ENCODE measurements around the gene LAIR1. TPM values are rescaled to one million over a fixed set of nuclear protein-coding genes. Genes with fewer than 3 reads are reported as not detected.

LAIR1 gene, protein sequence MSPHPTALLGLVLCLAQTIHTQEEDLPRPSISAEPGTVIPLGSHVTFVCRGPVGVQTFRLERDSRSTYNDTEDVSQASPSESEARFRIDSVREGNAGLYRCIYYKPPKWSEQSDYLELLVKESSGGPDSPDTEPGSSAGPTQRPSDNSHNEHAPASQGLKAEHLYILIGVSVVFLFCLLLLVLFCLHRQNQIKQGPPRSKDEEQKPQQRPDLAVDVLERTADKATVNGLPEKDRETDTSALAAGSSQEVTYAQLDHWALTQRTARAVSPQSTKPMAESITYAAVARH
- total RNA-seq: not detected in 2 replicates

DNA sequence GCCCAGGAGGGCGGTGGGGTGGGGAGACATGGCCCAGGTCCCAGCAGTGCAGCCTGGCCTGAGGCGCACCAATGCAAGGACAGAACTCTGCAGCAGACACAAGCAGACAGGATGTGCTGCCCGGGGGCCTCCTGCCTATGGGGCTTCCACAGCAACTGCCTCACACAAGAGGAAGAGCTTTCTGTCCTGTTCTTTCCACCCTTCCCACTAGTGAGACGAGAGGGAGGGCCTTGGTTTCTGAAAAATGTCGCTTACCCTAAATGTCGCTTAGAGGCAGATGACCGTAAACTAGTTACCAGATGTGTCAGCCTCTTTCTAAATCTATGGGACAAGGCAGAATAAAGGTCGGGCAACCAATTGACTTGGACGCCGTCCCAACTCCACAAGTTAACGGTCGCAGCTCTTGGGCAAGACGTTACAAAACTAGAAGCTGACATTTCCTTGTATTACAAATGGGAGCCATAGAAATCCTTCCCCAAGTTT, at the start of gene LAIR1:
LAIR1 (minus strand) TSS at position 157 of the 483 bp plus-strand sequence; CDS start at position 30, 127 bp downstream.

DNA sequence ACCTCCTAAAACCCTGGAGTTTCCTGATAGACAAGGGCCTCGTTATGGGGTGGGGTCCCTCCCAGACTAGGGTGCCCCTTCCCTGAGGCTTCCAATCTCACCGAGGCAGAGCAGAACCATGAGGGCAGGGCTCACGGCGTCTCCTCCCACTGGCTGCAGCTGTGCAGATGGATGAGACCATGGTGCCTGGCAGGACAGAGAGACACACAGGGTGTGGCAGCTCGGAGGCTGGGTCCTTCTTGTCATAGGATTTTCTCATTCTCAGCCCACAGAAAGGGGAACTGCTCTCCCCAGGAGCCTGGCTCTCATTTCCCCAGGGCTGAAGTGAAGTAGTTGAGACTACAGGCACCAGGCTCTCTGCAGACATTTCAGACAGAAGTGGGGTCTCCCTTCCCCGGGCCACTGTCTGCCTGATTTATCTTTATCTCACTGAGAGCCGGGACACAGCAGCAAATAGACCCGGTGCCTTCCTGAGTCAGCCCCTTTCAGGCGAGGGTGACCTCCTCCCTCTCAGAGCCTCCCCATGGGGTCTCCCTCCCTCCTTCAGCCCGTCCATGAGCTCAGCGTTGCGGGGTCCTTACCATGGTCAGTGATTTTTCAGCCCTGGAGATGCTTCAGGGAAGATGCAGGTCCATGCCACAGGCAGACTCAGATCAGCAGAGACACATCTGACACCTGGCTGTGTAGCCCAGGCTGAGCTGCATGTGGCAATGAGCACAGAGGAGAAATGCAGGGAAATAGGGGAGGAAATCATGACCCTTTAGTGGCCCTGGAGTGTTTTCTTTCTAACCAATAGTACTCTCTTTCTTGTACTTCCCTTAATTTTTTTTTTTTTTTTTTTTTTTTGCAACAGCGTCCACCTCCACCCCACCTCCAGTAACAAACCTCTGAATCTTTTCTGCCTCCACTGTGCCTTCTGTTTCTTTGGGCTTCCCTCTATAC, 52.0 kb downstream of the LAIR1 start, which contains the start of gene LILRA5:
LILRA5 (minus strand) TSS at position 731 of the 942 bp plus-strand sequence; CDS start at position 584, 147 bp downstream.

Other genes starting within 250 kb of the LAIR1 start
- gene TFPT, start 249.3 kb downstream of the LAIR1 start, total RNA-seq: 18.9 and 24.0 TPM in 2 replicates
- gene PRPF31, start 249.2 kb downstream of the LAIR1 start, total RNA-seq: 58.5 and 66.7 TPM in 2 replicates
- gene CNOT3, start 227.2 kb downstream of the LAIR1 start, total RNA-seq: 9.6 and 13.4 TPM in 2 replicates
- gene LENG1, start 205.2 kb downstream of the LAIR1 start, total RNA-seq: 4.5 and 5.9 TPM in 2 replicates
- gene TMC4, start 191.8 kb downstream of the LAIR1 start, total RNA-seq: not detected in 2 replicates
- 78.7 and 93.7 TPM in 2 replicates for gene MBOAT7, start 175.4 kb downstream of the LAIR1 start, total RNA-seq
- 62.1 and 68.9 TPM in 2 replicates for gene TSEN34, start 173.6 kb downstream of the LAIR1 start, total RNA-seq
- gene RPS9, start 164.1 kb downstream of the LAIR1 start, total RNA-seq: 1,549 and 1,933 TPM in 2 replicates
- gene LILRB3, start 141.9 kb downstream of the LAIR1 start, total RNA-seq: not detected in 2 replicates
- not detected in 2 replicates for gene LILRA6, start 122.1 kb downstream of the LAIR1 start, total RNA-seq
- gene LILRB5, start 107.7 kb downstream of the LAIR1 start, total RNA-seq: not detected in 2 replicates
- not detected in 2 replicates for gene LILRB2, start 83.8 kb downstream of the LAIR1 start, total RNA-seq
- not detected in 2 replicates for gene LILRA5, start 51.8 kb downstream of the LAIR1 start, total RNA-seq
- not detected in 2 replicates for gene LILRA4, start 25.8 kb downstream of the LAIR1 start, total RNA-seq
- not detected in 2 replicates for gene TTYH1, start 50.5 kb upstream of the LAIR1 start, total RNA-seq
- 61.1 and 82.1 TPM in 2 replicates for gene LENG8, start 84.3 kb upstream of the LAIR1 start, total RNA-seq
- 5.6 and 8.2 TPM in 2 replicates for gene LENG9, start 98.8 kb upstream of the LAIR1 start, total RNA-seq
- 69.1 and 109 TPM in 2 replicates for gene CDC42EP5, start 108.4 kb upstream of the LAIR1 start, total RNA-seq
- not detected in 2 replicates for gene LAIR2, start 137.9 kb upstream of the LAIR1 start, total RNA-seq
- not detected in 2 replicates for gene LILRA2, start 208.9 kb upstream of the LAIR1 start, total RNA-seq
- gene LILRA1, start 228.7 kb upstream of the LAIR1 start, total RNA-seq: not detected in 2 replicates

Data from vein endothelial cell (primary cell).